Stimulated activated CD8-positive, alpha-beta memory T cell treated with anti-CD3 and anti-CD28 coated beads, Interleukin-7, amount 100 ng/mL, for 4 hours (primary cell): ENCODE results near the gene TMEM79.

ENCODE experiments used
- DNase-seq, 2 donors: peaks; one replicate each; pipeline ENCODE4 v3.0.0-alpha.2; 2020; ENCODE audit warnings: low read depth in 2 of 2

TMEM79 gene

DNA sequence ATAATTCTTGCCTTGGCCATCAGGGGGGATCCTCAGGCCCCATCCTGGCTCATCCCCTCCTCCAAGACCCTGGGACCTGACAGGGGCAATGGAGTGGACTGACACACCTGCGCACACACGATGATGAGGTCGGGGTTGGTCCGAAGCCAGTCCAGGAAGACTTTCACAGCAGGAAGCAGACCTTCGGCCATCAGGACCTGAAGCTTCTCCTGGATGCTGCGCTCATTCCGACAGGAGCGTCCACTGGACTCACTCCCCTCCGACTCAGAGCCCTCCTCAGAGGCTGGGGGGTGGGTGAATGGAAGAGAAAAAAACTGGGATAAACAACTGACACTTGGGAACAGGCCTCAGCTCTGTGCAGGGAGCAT is 20.9 kb upstream of the TMEM79 start:
- DNase-seq, result no peak

DNA sequence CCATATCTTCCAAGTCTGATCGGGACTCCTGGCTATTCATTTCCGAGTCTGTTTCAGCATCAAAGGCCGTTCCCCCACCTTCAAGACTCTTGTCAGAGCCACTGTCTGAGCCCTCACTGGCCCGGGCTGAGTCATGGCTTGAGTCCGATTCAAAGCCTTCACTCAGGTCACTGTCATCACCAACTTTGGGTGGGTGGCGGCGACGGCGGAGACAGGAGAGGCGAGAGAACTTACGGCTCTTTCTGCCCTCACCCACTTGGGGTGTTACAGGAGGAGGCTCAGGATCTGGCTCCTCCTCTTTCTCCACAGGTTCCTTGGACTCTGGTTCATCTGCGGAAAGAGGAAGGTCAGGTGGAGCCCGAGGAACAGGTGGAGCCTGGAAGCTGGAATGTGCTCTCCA is 18.1 kb upstream of the TMEM79 start:
- DNase-seq, result no peak

DNA sequence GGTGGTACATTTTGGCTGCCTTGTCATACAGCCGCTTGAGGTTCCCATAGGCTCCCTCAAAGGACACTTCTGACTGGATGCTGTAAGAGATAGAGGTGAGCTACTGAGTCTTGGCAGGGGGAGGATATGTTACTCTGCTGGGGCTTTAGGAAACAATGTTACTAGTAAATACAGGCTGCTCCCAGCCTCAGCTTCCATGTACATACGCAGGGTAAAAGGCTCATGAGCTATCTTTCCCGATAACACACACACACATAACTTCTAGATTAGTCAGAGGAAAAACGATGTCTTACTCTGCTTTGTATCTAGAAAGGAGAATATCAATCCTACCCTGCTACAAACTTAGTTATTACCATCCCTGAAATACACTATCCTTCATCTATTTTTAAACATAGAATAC is 15.8 kb upstream of the TMEM79 start:
- DNase-seq, result no peak

DNA sequence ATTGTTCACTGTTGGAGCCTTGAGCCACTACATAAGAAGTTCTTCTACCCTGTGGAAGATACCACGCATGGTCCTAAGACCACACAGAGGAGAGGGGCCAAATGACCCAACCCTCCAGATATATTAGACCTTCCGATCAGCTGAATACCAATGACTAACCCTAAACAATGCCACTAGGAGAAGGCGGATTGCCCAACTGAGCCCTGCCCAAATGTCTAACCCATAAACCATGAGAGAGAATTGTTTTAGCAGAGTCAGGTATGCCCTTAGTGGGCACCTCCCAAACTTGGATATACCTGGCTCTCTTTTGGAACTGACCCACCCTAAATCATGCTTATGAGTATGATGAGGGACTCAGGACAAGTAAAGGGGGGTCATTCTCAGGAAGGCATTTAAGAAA is 13.8 kb upstream of the TMEM79 start:
- no peak for DNase-seq

DNA sequence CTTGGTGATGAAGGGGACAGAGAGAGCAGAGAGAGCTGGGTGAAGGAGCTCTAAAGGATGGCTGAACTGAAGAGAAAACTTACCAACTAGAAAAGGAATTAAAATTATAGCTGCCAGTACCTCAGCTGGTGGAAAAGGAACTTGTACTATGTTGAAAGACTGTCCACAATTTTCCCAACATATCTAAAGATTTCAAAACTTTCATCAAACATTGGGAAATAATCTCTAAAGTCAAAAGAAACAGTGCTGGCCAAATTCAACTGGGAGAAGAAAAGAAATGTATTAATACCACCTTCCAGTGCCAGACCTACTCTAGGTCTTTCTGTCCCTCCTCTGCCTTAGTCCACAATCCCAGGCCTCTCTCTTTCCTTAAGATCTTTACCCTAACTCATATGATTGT is 7.6 kb upstream of the TMEM79 start:
- no peak for DNase-seq

DNA sequence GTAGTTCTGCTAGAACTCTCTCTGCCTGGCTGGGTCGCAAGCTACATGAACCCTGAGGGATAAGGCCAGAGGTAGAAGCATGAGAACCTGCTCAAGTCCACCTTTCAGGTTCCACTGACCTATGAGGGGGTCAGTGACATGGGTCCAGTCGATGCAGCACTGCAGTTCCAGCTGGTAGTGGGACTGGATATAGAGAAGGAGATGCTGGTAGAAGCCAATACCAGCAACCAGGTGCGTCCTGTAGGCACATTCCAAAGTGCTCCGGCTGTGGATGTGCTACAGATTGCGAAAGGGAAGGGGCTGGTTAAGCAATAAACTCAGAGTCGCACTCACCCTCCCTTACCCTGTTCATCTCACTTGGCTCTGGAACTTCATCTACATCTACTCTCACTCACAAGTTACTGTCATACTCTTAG is 7.2 kb upstream of the TMEM79 start:
- DNase-seq, result no peak

DNA sequence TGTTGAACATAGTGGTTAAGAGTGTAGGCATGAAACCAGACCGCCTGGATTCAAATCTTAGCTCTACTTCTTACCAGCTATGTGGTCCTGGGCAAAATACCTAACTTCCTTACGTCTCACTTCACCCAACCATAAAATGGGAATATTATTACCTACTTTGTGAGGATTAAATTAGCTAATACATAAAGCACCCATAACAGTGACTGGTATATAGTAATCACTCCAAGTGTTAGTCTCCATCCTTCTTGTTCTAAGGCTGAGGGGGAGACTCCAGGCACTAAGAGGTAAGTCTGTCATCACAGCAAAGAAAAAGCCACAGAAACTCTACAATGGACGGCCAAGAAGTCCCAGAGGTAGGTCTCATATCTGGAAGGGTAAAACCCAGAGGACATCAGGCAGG is 4.3 kb upstream of the TMEM79 start:
- no peak for DNase-seq

DNA sequence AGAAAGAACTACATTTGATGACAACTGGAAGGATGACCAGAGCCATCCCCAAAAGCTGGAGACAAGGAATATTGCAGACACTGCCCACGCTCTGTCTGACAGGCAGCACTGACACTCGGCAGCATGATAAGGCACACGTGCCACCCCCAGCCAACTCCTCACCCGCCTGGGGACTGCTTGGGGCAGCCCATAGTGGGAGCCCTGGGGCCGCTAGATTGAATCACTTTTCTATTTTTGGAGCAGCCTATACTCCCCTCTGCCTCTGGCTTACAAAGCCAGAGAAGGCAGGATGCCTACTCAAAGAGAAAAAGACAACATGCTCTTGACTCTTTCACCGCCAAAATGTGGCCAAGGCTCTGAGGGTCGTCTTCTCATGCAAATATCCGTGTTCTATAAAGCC is 2.8 kb upstream of the TMEM79 start:
- peak in 1 of 2 donors; percentile 46 for DNase-seq

DNA sequence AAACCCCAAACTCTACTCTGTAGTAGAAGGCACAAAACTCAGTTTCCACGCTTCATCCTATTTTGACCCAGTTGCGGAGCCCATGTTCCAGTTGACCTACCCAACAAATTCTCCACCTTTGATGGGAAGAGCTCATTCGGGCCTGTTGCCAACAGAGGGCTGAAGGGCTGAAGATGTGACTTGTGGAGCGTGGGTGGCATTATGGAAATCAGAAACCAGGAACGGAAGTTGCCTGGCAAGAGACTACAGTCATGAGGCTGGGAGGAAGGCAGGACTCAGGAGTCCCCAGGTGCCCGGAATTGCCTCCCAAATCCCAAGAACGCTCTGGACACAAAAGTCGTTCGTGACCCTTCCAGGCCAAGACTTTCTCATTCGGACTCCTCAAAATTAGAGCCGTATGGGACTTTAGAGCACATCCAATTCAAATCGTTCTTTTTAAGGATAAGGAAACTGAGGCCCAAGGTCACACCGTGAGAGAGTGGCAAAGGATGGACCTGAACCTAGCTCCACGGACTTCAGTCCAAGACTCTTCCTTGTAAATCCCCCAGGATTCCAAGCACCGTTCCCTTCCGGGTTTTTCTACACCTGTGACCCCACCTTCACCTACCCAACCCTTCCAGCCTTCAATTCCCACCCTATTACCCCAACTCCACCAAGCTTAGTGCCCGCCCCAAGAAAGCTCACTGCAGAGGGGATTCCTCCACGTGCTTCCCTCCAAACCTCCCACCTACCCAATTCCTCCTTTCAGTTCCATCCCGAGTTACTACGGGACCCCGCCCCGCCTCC is 2.2 kb upstream of the TMEM79 start:
- no peak for DNase-seq

DNA sequence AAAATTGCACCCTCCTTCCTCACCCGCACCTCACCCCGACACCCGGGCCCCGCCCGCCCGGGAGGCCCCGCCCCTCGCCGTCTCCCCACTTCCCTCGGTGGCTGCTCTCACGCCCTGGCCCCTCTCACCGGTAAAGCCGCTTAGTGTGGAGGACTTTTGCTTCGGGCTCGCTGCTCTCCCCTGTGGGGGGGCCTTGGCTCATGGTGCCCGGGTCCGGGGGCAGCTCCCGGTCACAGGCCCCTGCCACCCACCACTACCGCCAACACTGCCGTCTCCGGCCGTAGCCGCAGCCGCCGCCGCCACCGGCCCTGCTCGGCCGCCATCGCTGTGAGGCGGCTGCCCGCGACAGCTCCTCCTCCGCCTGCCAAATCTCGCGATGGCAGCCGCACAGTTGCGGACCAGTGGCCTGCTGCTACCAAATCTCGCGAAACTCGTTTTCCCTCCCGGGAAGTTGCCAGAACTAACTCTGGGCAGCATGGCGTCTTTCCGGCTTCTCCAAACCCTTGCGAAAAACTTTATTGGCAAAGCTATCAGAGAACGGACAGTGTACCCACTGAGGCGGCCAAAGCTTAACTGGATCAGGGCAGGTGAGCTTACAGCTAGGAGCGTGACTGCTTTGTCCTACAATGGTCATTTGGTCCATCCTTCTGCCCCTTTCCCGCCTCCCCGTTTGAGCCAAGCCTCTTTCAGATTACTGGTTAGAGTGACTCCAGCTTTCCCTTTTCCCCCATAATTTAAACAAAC is 1.5 kb upstream of the TMEM79 start, which contains the start of gene SMG5:
Gene SMG5, minus strand, starts transcription at position 347 of the 744 bp plus-strand sequence. Its CDS starts 145 bp downstream, at position 202.
- DNase-seq, result peak; percentile 90 to 94

DNA sequence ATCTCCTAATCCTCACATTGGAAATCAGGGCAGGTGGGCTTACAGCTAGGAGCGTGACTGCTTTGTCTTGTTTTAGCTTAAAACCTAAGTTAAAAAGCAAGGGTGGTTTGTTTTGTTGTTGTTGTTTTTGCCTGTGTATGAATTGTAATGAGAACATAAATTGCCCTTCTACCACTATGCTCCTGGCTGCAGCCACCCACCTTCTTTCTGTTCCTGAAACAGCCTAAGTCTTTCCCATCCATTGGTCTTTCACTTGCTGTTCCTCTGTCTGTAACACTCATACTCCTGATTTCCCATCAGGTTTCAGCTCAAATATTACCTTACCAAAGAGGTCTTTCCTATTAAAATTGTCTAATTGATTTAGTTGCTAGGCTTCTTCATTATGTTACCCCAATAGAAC is 604 bp upstream of the TMEM79 start:
- no peak for DNase-seq

DNA sequence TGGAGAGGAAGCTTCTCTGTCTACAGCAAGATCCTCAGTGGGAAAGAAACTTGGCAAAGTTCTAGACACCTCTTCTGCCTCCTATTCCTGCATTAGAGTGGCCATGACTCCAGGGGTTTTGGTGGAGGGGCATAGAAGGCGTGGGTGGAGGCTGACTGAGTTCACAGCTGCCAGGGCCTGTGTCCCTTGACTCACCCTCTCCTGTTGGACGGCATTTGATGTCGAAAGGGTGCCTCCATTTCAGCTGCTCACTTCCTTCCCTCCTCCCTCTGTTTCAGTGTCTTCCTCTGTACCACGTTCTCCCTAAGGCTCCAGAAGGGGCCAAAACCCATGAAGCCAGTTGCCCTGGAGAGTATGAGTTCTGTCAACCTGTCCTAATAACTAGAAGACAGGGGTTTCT is 632 bp downstream of the TMEM79 start:
- DNase-seq, result no peak

DNA sequence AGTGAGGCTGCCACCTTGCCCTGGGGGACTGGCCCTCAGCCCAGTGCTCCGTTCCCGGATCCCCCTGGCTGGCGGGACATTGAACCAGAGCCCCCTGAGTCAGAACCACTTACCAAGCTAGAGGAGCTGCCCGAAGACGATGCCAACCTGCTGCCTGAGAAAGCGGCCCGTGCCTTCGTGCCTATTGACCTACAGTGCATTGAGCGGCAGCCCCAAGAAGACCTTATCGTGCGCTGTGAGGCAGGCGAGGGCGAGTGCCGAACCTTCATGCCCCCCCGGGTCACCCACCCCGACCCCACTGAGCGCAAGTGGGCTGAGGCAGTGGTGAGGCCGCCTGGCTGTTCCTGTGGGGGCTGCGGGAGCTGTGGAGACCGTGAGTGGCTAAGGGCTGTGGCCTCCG is 1.3 kb downstream of the TMEM79 start:
- DNase-seq, result no peak

DNA sequence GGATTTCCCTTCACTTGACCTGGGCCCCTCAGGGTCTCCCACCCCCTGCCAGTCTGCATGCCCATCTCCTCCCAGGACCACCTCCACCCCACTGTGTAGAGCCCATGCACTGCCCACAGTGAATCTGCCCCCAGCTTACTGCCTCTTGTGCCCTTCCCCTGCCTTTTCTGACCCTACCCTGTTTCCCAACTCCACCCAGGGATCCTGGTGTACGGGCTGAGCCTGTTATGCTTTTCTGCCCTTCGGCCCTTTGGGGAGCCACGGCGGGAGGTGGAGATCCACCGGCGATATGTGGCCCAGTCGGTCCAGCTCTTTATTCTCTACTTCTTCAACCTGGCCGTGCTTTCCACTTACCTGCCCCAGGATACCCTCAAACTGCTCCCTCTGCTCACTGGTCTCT is 1.9 kb downstream of the TMEM79 start:
- DNase-seq, result no peak

DNA sequence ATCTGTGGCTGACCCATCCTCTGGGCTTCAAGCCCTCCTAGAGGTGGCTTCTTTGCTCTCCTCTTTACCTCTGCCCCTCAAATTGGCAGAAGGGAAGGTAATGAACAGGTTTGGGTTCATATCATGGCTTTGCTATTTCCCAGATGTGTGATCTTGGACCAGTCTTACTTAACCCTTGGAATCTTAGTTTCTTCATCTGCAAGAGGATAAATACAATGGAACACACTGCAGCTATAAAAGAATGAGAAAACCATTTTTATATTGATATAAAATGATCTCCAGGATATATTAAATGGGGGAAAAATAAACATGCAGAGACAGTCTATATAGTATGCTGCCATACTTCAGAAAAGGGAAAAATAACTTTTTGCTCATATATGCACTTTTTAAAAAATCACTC is 5.7 kb downstream of the TMEM79 start:
- no peak for DNase-seq

DNA sequence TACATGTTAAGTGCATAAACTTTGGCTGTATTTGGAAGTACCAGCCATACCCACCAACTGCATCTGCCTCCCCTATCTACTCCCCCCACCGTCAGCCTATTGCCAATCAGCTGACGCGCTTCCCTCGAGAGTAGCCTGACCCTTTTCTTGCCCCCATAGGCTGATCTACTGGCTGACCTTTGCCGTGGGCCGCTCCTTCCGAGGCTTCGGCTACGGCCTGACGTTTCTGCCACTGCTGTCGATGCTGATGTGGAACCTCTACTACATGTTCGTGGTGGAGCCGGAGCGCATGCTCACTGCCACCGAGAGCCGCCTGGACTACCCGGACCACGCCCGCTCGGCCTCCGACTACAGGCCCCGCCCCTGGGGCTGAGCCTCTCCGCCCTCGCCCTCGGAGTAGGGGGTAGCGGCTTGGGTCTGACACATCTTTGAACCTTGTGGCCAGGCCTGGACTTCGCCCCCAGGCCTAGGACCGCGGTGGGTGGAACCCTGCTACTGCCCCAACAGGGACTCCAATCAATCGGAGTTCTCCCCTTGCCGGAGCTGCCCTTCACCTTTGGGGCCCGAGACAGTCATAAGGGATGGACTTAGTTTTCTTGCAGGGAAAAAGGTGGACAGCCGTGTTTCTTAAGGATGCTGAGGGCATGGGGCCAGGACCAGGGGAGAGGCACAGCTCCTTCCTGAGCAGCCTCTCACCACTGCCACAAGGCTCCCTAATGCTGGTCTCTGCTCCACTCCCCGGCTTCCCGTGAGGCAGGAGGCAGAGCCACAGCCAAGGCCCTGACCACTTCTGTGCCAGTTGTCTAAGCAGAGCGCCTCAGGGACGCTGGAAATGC is 7.3 kb downstream of the TMEM79 start:
- DNase-seq, result peak in 1 of 2 donors; percentile 28

DNA sequence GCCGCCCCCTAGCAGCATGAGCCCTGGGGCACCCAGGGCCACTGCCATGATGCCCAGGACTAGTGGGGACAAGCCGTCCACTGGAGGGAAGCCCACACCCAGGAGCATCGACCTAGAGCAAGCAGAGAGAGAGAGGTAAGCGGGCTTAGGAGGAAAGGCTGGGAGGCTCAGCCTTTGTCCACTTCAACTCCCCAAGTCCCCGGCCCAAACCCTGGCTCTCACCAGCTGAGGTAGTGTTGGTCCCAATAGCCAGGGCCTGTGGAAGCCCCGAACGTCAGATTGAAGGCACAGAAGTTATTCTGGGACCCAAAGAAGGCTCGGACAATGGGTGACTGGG is 8.9 kb downstream of the TMEM79 start:
- no peak for DNase-seq

DNA sequence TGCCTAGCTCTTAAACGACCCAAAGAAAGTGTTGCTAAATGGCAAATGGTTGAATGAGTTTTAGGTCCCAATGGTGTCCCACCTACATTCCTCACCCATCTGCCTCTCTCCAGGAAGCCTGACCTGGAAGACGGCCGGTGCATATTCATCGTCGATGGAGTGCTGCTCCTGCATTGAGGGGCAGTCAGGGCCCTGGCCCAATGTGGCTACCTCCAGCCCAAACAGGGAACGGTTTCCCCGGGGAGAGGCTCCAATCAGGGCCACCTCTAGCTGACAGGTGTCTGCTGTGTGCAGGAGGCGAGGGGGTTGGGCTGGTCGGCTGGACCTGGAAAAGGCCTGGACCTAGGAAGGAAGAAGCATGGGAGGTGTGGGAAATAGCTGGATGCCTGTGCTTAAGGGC is 9.8 kb downstream of the TMEM79 start:
- no peak for DNase-seq

DNA sequence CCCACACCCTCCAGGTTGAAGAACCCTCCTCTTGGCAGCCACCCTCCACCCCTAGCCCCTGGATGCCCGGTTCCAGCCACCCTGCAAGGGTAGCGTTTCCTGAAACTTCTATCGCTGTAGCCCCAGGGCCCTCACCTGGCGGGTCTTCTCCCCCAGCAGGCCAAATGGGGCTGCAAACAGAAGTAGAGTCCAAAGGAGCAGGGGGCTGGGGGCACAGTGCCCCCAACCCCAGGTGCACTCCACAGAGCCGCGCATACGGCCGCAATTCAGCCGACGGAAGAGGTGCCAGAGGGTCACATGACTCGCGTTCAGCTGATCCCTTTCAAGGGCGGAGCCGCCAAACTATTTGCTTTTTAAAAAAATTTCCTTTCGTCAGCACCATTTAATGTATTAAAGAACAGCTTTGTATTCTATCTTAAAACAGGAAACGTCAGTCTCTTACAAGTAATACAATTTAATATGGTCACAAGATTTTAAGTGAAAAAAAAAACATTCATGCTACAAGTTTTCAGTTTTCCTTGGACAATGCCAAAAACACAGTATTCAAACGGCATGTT is 11.3 kb downstream of the TMEM79 start, which contains the start of gene GLMP:
Gene GLMP, minus strand, starts transcription at position 289 of the 557 bp plus-strand sequence. Its CDS starts 34 bp downstream, at position 255.
- DNase-seq, result peak; percentile 30 to 31

DNA sequence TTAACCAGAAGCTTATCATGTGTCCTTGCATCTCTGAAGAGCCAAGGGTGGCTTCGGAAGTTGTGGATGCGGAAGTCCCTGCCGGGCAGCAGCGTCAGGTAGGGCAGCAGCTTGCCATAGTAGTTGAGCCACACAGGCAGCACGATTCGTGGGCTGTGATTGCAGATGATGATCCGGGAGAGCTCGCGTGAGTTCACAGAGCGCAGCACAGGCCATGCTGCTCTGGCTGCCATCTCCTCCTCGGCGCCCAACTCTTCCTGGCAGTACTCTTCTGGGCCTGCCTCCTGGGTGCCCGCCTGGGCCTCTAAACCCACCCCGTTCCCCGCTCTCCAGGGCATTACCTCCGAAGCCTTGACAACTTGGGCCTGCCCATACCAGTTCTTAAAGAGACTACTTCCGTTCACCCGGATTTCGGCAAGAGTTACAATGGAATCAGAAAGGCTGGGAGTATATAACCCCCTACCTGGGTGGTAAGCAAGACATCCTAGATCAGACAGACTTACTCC is 14.8 kb downstream of the TMEM79 start, which contains the start of gene VHLL:
Gene VHLL, minus strand, starts transcription at position 456 of the 506 bp plus-strand sequence. Its CDS starts 118 bp downstream, at position 338.
- DNase-seq, result no peak

DNA sequence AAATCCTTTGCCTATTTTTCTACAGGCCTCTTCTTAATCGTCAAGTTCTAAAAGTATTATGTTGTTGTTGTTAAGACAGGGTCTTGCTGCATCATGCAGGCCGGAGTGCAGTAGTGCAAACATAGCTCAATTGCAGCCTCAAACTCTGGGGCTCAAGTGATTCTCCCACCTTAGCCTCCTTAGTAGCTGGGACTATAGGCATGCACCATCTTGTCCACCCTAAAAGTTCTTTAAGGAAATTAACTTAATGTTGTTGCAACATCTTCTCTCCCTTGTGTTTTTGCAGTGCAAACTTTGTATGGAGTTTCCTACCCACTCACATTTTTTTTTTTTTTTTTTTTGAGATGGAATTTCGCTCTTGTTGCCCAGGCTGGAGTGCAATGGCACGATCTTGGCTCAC is 19.1 kb downstream of the TMEM79 start:
- DNase-seq, result no peak

DNA sequence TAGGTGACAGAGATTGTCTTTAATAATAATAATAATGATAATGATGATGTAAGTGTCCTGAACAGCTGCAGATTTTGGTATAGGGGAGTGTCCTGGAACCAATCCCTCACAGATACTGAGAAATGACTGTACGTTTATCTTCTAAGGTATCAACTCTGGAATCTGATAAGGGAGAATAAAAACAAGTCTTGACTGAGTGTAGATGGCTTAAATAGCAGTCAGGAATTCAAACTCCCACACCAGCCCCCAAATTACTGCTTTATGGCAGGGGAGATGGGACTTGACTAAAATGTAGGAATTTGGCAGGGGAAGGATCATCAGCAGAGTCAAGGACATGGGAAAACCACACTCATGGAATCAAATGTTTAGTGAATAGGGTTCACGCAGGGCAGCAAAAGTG is 21.1 kb downstream of the TMEM79 start:
- DNase-seq, result no peak
